ENCODE data around the gene H2BK1. TPM values are rescaled to one million over a fixed set of nuclear protein-coding genes. Genes with fewer than 3 reads are reported as not detected.
A peak's percentile ranks its signal among the peaks of the same experiment; 100 is the strongest.

H2BK1 gene
- total RNA-seq, 1 donor from 2014 or later = not detected

- DNase-seq (ENCODE audit: low spot score) = no peak
These were observed 35.2 kb upstream of the H2BK1 start for GRCh38 chr7:151245360-151246101.

GRCh38 chr7:151244841-151245346 is 34.6 kb upstream of the H2BK1 start:
- DNase-seq (ENCODE audit: low spot score) = no peak

GRCh38 chr7:151244196-151244840 is 34.0 kb upstream of the H2BK1 start:
- DNase-seq (ENCODE audit: low spot score) = peak; percentile 59

- DNase-seq (ENCODE audit: low spot score) = no peak
These were observed 33.3 kb upstream of the H2BK1 start for GRCh38 chr7:151243408-151244195.

GRCh38 chr7:151243045-151243349 is 32.7 kb upstream of the H2BK1 start:
- DNase-seq (ENCODE audit: low spot score) = no peak

GRCh38 chr7:151242159-151243044 is 32.1 kb upstream of the H2BK1 start:
- no peak for DNase-seq (ENCODE audit: low spot score)

- DNase-seq (ENCODE audit: low spot score) = no peak
These were observed 31.4 kb upstream of the H2BK1 start for GRCh38 chr7:151241755-151242096.

GRCh38 chr7:151240942-151241754 is 30.9 kb upstream of the H2BK1 start:
- DNase-seq (ENCODE audit: low spot score) = no peak

GRCh38 chr7:151240536-151240935 is 30.2 kb upstream of the H2BK1 start:
- no peak for DNase-seq (ENCODE audit: low spot score)

- no peak for DNase-seq (ENCODE audit: low spot score)
These were observed 29.7 kb upstream of the H2BK1 start for GRCh38 chr7:151239837-151240459.

- no peak for DNase-seq (ENCODE audit: low spot score)
These were observed 28.9 kb upstream of the H2BK1 start for GRCh38 chr7:151238924-151239836.

- DNase-seq (ENCODE audit: low spot score) = no peak
These were observed 28.0 kb upstream of the H2BK1 start for GRCh38 chr7:151238190-151238810.

- DNase-seq (ENCODE audit: low spot score) = no peak
These were observed 27.2 kb upstream of the H2BK1 start for GRCh38 chr7:151237244-151238189.

- DNase-seq (ENCODE audit: low spot score) = no peak
These were observed 26.1 kb upstream of the H2BK1 start for GRCh38 chr7:151236406-151236805.

GRCh38 chr7:151235091-151235787 is 25.0 kb upstream of the H2BK1 start:
- DNase-seq (ENCODE audit: low spot score) = no peak

- no peak for DNase-seq (ENCODE audit: low spot score)
These were observed 23.5 kb upstream of the H2BK1 start for GRCh38 chr7:151233804-151234203.

Data from mucosa of gallbladder (tissue), 1 donor.